ENCODE data around the gene LBHD1.

Gene LBHD1

DNA sequence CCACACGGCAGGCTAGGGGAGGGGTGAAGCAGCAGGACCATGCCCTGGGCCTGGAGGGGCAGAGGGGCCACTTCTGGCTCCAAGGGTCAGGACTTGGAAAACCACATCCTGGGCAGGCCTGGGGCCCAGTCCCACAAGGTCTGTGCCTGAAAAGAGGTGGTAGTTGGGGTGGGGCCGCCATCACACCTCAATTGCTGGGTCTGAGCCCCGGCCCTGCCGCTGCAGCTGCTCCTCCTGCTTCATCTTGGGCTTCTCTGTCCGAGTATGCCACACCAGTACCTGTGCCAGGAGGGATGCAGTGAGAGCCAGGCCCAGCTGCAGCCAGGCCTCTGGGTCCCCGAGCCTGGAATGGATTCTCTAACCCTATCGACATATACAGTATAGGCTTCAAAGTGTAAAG lies 56.5 kb downstream of the LBHD1 start:
- no peak for DNase-seq (ENCODE audit: low read depth)

DNA sequence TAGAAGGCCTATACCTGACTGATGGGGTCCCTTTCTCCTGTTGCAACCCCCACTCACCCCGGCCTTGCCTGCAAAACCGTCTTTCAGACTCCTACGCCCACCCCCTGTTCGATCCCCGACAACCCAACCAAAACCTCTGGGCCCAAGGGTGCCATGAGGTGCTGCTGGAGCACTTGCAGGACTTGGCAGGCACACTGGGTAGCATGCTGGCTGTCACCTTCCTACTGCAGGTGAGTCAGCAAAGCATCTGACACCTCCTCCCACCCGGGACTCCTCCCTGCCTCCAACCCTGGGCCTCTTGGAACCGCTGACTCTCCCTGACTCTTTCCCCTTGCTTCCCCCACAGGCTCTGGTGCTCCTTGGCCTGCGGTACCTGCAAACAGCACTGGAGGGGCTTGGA lies 57.8 kb downstream of the LBHD1 start:
- DNase-seq (ENCODE audit: low read depth), result peak; percentile 41

DNA sequence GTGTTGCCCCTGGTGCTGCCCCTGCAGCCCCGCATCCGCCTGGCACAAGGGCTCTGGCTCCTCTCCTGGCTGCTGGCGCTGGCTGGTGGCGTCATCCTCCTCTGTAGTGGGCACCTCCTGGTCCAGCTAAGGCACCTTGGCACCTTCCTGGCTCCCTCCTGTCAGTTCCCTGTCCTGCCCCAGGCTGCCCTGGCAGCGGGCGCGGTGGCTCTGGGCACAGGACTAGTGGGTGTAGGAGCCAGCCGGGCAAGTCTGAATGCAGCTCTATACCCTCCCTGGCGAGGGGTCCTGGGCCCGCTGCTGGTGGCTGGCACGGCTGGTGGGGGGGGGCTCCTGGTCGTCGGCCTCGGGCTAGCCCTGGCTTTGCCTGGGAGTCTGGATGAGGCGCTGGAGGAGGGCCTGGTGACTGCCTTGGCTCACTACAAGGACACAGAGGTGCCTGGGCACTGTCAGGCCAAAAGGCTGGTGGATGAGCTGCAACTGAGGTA lies 58.7 kb downstream of the LBHD1 start:
- DNase-seq (ENCODE audit: low read depth), result no peak
